ENCODE results near the gene TMEM271. TPM values are rescaled to one million over a fixed set of nuclear protein-coding genes. Genes with fewer than 3 reads are reported as not detected.

TMEM271 gene
- total and polyA plus RNA-seq, 4 donors: not detected

DNA sequence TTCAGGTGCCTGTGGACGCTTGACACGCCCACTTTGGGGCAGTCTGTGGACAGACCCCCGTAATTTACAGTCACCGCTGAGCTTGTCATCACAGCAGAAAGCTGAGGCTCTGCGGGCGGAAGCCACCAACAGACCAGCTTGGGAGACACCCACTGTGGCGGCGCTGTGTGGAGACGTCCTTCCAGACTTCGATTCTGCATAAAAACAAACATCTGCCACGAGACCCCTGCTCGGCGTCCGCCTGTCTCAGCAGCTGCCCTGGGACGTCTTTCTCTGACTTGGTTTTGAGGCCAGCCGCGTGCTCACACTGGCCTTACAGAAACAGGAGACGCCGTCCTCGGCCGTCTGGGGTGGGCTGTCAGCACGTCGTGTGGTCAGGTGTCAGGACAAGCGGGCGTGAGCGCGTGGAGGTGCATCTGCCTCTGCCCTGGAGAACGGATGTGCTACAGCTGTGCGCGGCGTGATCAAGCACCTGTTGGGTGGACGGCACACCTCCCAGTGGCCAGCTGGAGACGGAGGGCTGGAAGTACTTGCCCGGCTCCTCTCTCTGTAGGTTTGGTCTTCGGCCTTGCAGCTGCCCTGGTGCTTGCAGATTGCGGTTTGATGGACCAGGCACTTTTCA, 39.6 kb downstream of the TMEM271 start:
- ATAC-seq (ENCODE audit: insufficient read depth, low FRiP score): no peak
- no peaks in the 10 kb centered on the region for H3K4me1 ChIP-seq (ENCODE audit: control insufficient read depth in 5 of 5, insufficient read depth in 5 of 5, low read length in 5 of 5)
- WGBS, 2 donors: 96 to 97% methylated on average over 36 of the region's 36 CpGs
- no peak overlapping the region for H3K27ac ChIP-seq (ENCODE audit: low read depth in 1 of 2, low read length in 1 of 2)
- H3K4me3 ChIP-seq: no peak overlapping the region
- H3K27me3 ChIP-seq (ENCODE audit: control insufficient read depth in 3 of 3, insufficient read depth in 3 of 3, low read length in 2 of 3): no peaks in the 10 kb centered on the region
- peaks cover 0 to 14% (median 0%) of the 10 kb centered on the region in 4 donors for H3K9me3 ChIP-seq (ENCODE audit: control insufficient read depth in 4 of 4, insufficient read depth in 3 of 4, low read length in 3 of 4)
- TF ChIP-seq, protein P1, sequence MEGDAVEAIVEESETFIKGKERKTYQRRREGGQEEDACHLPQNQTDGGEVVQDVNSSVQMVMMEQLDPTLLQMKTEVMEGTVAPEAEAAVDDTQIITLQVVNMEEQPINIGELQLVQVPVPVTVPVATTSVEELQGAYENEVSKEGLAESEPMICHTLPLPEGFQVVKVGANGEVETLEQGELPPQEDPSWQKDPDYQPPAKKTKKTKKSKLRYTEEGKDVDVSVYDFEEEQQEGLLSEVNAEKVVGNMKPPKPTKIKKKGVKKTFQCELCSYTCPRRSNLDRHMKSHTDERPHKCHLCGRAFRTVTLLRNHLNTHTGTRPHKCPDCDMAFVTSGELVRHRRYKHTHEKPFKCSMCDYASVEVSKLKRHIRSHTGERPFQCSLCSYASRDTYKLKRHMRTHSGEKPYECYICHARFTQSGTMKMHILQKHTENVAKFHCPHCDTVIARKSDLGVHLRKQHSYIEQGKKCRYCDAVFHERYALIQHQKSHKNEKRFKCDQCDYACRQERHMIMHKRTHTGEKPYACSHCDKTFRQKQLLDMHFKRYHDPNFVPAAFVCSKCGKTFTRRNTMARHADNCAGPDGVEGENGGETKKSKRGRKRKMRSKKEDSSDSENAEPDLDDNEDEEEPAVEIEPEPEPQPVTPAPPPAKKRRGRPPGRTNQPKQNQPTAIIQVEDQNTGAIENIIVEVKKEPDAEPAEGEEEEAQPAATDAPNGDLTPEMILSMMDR (IDR thresholded peaks at IDR 0.05; ENCODE audit: control extremely low read depth, extremely low read depth): no peak
- no peak for DNase-seq
- peaks cover 4 to 58% (median 24%) of the 10 kb centered on the region in 4 donors for H3K36me3 ChIP-seq (ENCODE audit: control insufficient read depth in 4 of 4, insufficient read depth in 4 of 4, low read length in 4 of 4)
- H3K9ac ChIP-seq (ENCODE audit: insufficient read depth in 1 of 2, low read length in 2 of 2): no peak overlapping the region

DNA sequence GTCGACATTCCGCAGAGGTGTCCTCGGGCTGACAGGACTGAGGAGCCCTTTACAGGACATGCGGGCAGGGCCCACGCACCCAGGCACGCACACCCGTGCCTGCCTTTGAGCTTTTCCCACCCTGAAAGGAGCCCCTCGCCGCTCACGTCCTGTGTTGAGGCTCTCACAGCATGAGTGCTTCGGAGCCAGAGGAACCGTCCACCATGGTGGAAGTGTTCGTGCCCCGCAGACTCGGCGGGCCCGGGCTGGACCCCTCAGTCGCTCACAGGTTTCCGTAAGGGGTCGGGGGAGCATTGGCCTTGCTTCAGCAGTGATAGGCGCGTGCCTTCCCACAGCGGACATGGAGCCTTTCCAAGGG, 40.2 kb downstream of the TMEM271 start:
- Histone ChIP-seq H3K27ac (ENCODE audit: low read depth in 1 of 2, low read length in 1 of 2) (no peak overlapping the region), H3K4me1 (ENCODE audit: control insufficient read depth in 5 of 5, insufficient read depth in 5 of 5, low read length in 5 of 5) (no peaks in the 10 kb centered on the region), H3K27me3 (ENCODE audit: control insufficient read depth in 3 of 3, insufficient read depth in 3 of 3, low read length in 2 of 3) (no peaks in the 10 kb centered on the region), H3K9me3 (ENCODE audit: control insufficient read depth in 4 of 4, insufficient read depth in 3 of 4, low read length in 3 of 4) (peaks cover 0 to 16% (median 0%) of the 10 kb centered on the region in 4 donors), H3K9ac (ENCODE audit: insufficient read depth in 1 of 2, low read length in 2 of 2) (no peak overlapping the region), H3K36me3 (ENCODE audit: control insufficient read depth in 4 of 4, insufficient read depth in 4 of 4, low read length in 4 of 4) (peaks cover 10 to 63% (median 27%) of the 10 kb centered on the region in 4 donors), H3K4me3 (no peak overlapping the region)
- ATAC-seq (ENCODE audit: insufficient read depth, low FRiP score): no peak
- WGBS, 2 donors: 97 to 98% methylated on average over 23 of the region's 23 CpGs
- no peak for DNase-seq
- TF ChIP-seq, protein P1 (IDR thresholded peaks at IDR 0.05; ENCODE audit: control extremely low read depth, extremely low read depth): no peak

DNA sequence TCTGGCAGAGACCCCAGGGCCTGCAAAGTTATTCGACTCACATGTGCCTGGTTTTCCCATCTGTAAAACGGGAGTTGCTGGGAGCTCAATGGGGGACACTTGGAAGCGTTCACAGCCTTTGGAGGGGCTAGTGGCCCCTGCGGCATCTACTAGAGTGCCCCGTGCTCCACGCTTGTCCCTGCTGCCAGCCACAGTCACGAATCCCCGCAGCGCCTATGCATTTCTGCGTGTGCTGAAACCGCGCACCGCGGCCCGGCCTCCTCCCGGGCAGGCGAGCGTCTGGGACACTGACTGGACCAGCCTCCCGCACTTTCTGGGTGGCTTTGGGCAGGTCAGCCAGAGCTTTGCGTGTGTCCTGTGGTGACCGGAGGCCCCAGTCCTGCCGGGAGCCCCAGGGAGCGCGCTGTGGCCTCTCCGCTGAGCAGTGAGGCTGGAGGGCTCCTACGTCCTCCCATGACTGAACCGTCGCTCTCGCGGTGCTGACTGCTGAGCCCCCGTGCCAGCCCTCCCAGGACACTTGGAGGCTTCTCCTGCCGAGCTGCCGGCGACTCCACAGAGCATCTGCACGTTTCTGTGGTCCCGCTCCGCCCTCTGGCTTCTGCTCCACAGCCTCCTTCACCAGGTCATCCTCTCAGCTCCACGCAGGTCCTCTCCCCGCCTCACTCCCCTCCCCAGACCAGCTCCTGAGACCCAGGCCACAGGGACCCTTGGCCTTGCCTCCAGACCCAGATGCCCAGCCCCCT, 40.7 kb downstream of the TMEM271 start:
- DNase-seq (no peak), ATAC-seq (ENCODE audit: insufficient read depth, low FRiP score) (no peak)
- no peak overlapping the region for H3K9ac ChIP-seq (ENCODE audit: insufficient read depth in 1 of 2, low read length in 2 of 2)
- H3K27ac ChIP-seq (ENCODE audit: low read depth in 1 of 2, low read length in 1 of 2): no peak overlapping the region
- peaks cover 0 to 16% (median 0%) of the 10 kb centered on the region in 4 donors for H3K9me3 ChIP-seq (ENCODE audit: control insufficient read depth in 4 of 4, insufficient read depth in 3 of 4, low read length in 3 of 4)
- TF ChIP-seq, protein P1 (IDR thresholded peaks at IDR 0.05; ENCODE audit: control extremely low read depth, extremely low read depth): no peak
- no peak overlapping the region for H3K4me3 ChIP-seq
- 96% methylated on average over 39 of the region's 39 CpGs for WGBS, 2 donors
- H3K27me3 ChIP-seq (ENCODE audit: control insufficient read depth in 3 of 3, insufficient read depth in 3 of 3, low read length in 2 of 3): no peaks in the 10 kb centered on the region
- H3K4me1 ChIP-seq (ENCODE audit: control insufficient read depth in 5 of 5, insufficient read depth in 5 of 5, low read length in 5 of 5): no peaks in the 10 kb centered on the region
- peaks cover 12 to 67% (median 29%) of the 10 kb centered on the region in 4 donors for H3K36me3 ChIP-seq (ENCODE audit: control insufficient read depth in 4 of 4, insufficient read depth in 4 of 4, low read length in 4 of 4)
